Astrocyte of the cerebellum (primary cell): ENCODE results near the gene MOK.
A peak's percentile ranks its signal among the peaks of the same experiment; 100 is the strongest.
"Not testable (repeated sequence)": the region's sequence is repeated elsewhere in the genome, so short reads cannot be mapped to it uniquely, and the experiment has no call there.

Source experiments
- DNase-seq: peaks from one replicate; pipeline ENCODE4 v3.0.0-alpha.2; 2011; ENCODE audit warnings: low read depth
- H3K4me3 ChIP-seq: 2 replicates; pipeline ENCODE4 v1.5.1; 2011; ENCODE audit warnings: mild to moderate bottlenecking, low read depth, low read length, moderate library complexity
- CTCF ChIP-seq: IDR thresholded peaks from 2 replicates; pipeline ENCODE4 v1.5.1; 2012; ENCODE audit warnings: low read length, low read depth, moderate library complexity, mild to moderate bottlenecking; ENCODE audit errors: missing control alignments
- in situ Hi-C: cut with HindIII; loops from 2 replicates; pipeline ENCODE4 v1.10.0; 2017; ENCODE audit warnings: low sequenced_read_pairs

The MOK gene

GRCh38 chr14:102241147-102241546 is 63.8 kb downstream of the MOK start:
- no peak overlapping the region for H3K4me3 ChIP-seq
- no peak for DNase-seq
- in situ Hi-C loops: no loop called here
- no peak for TF ChIP-seq CTCF

- in situ Hi-C loops, DNase-seq, H3K4me3 ChIP-seq: not testable (repeated sequence)
These were observed 64.5 kb downstream of the MOK start for GRCh38 chr14:102240481-102240880.

- no peak for DNase-seq
- no peak overlapping the region for H3K4me3 ChIP-seq
- TF ChIP-seq CTCF: no peak
- in situ Hi-C loops: no loop called here
These were observed 65.7 kb downstream of the MOK start for GRCh38 chr14:102239231-102239630.

GRCh38 chr14:102238766-102239165 is 66.2 kb downstream of the MOK start:
- TF ChIP-seq CTCF: no peak
- in situ Hi-C loops: no loop called here
- DNase-seq: no peak
- H3K4me3 ChIP-seq: no peak overlapping the region

- in situ Hi-C loops: no loop called here
- H3K4me3 ChIP-seq: no peak overlapping the region
- no peak for TF ChIP-seq CTCF
- no peak for DNase-seq
These were observed 66.8 kb downstream of the MOK start for GRCh38 chr14:102238131-102238530.

- no peak overlapping the region for H3K4me3 ChIP-seq
- DNase-seq: no peak
- no peak for TF ChIP-seq CTCF
- in situ Hi-C loops: no loop called here
These were observed 68.9 kb downstream of the MOK start for GRCh38 chr14:102236026-102236425.

GRCh38 chr14:102235275-102235897 is 69.6 kb downstream of the MOK start:
- H3K4me3 ChIP-seq: peak overlapping the region; percentile 16
- peak; percentile 96 for TF ChIP-seq CTCF
- DNase-seq: peak; percentile 83
- in situ Hi-C loops: no loop called here
